HG03175 (cell line): ENCODE results near the gene DDX51.

ENCODE experiments used
- ATAC-seq: cut with Tn5 transposase; IDR thresholded peaks from one replicate; pipeline ENCODE4 v1.9.1; 2021; ENCODE audit warnings: mild to moderate bottlenecking, moderate library complexity; ENCODE audit not compliant: unreplicated experiment

The DDX51 gene

GRCh38 chr12:132089407-132089910 is 54.7 kb downstream of the DDX51 start:
- ATAC-seq = no peak
